Measurements from ENCODE around the gene C16orf46.

DNA sequence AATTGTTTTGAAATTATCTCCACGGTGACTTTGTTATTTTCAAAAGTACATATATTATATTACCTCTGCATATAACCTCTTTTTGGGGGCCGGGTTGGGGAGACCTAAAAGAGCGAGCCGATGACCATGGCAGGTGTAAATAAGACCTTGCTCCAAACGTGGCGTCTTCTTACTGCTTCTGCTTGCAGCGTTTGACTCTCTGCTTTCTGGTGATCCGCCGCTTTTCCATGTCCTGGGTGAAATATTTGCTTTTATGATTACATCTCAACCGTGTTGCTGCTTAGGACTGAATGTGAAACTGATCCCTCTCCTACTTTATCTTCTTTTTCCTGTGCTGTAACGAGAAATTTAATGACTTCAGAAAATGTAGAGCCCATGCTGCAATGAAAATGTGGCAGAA, 23.3 kb downstream of the C16orf46 start:
- TF ChIP-seq, protein P1, sequence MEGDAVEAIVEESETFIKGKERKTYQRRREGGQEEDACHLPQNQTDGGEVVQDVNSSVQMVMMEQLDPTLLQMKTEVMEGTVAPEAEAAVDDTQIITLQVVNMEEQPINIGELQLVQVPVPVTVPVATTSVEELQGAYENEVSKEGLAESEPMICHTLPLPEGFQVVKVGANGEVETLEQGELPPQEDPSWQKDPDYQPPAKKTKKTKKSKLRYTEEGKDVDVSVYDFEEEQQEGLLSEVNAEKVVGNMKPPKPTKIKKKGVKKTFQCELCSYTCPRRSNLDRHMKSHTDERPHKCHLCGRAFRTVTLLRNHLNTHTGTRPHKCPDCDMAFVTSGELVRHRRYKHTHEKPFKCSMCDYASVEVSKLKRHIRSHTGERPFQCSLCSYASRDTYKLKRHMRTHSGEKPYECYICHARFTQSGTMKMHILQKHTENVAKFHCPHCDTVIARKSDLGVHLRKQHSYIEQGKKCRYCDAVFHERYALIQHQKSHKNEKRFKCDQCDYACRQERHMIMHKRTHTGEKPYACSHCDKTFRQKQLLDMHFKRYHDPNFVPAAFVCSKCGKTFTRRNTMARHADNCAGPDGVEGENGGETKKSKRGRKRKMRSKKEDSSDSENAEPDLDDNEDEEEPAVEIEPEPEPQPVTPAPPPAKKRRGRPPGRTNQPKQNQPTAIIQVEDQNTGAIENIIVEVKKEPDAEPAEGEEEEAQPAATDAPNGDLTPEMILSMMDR (IDR thresholded peaks at IDR 0.05; ENCODE audit: borderline replicate concordance, extremely low read depth, low read length, poor library complexity, severe bottlenecking) = no peak
- no peak for TF ChIP-seq EZH2 (IDR thresholded peaks at IDR 0.05; ENCODE audit: borderline replicate concordance, low read depth, low read length, severe bottlenecking)
